Measurements from ENCODE around the gene NOTCH1.
A peak's percentile ranks its signal among the peaks of the same experiment; 100 is the strongest.

The NOTCH1 gene

GRCh38 chr9:136543830-136544547 lies 1.9 kb downstream of the NOTCH1 start:
- peak overlapping the region; percentile 99 for H3K27ac ChIP-seq

GRCh38 chr9:136543280-136543679 lies 2.6 kb downstream of the NOTCH1 start:
- peak overlapping the region; percentile 99 for H3K27ac ChIP-seq
- TF ChIP-seq CTCF (conservative IDR thresholded peaks at IDR 0.05) (no peak), ZFX (IDR thresholded peaks at IDR 0.05) (no peak)

More at GRCh38 chr9:136543830-136544547, 1.9 kb downstream of the NOTCH1 start:
- TF ChIP-seq CTCF (conservative IDR thresholded peaks at IDR 0.05) (no peak), ZFX (IDR thresholded peaks at IDR 0.05) (0 out of 2 replicates have a peak, but pooled peaks have one; percentile 8)

GRCh38 chr9:136542241-136543040 lies 3.4 kb downstream of the NOTCH1 start:
- no peak overlapping the region for H3K27ac ChIP-seq
- TF ChIP-seq ZFX (IDR thresholded peaks at IDR 0.05) (no peak), CTCF (conservative IDR thresholded peaks at IDR 0.05) (no peak)

GRCh38 chr9:136541709-136542108 lies 4.1 kb downstream of the NOTCH1 start:
- H3K27ac ChIP-seq = no peak overlapping the region; the same call in 1 of the 2 replicates
- no peak for TF ChIP-seq CTCF (conservative IDR thresholded peaks at IDR 0.05)

GRCh38 chr9:136541179-136541578 lies 4.7 kb downstream of the NOTCH1 start:
- TF ChIP-seq CTCF (conservative IDR thresholded peaks at IDR 0.05) = no peak
- no peak for TF ChIP-seq ZFX (IDR thresholded peaks at IDR 0.05)
- peak overlapping the region; percentile 72; the same call in 1 of the 2 replicates for H3K27ac ChIP-seq

- peak overlapping the region; percentile 72 for H3K27ac ChIP-seq
- TF ChIP-seq CTCF (conservative IDR thresholded peaks at IDR 0.05) (no peak), ZFX (IDR thresholded peaks at IDR 0.05) (no peak)
These were observed 6.1 kb downstream of the NOTCH1 start for GRCh38 chr9:136539427-136540421.

All from C4-2B (cell line).